ENCODE data around the gene TAOK2.
"Not testable (repeated sequence)": the region's sequence is repeated elsewhere in the genome, so short reads cannot be mapped to it uniquely, and the experiment has no call there.

Gene TAOK2

DNA sequence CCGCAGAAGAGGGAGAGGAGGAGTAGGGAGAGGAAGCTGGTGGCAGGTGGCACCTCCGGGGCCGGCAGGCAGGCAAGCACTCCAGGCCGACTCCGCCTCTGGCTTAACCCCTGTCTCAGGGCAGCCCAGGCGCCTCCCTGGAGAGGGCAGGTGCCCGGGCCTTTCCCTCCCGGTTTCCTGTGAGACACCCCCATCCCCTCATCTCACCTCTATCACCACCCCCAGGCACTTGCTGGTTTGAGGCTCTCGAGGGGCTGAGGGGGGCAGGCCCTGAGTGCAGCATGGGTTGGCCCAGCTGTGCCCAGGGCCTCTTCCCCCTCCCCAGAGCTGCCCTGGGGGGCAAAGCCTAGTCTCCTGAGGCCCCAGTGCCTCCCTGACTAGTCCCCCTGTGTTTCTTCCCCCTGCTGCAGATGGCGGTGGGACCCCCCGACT, 31.2 kb downstream of the TAOK2 start:
- DNase-seq = no peak

DNA sequence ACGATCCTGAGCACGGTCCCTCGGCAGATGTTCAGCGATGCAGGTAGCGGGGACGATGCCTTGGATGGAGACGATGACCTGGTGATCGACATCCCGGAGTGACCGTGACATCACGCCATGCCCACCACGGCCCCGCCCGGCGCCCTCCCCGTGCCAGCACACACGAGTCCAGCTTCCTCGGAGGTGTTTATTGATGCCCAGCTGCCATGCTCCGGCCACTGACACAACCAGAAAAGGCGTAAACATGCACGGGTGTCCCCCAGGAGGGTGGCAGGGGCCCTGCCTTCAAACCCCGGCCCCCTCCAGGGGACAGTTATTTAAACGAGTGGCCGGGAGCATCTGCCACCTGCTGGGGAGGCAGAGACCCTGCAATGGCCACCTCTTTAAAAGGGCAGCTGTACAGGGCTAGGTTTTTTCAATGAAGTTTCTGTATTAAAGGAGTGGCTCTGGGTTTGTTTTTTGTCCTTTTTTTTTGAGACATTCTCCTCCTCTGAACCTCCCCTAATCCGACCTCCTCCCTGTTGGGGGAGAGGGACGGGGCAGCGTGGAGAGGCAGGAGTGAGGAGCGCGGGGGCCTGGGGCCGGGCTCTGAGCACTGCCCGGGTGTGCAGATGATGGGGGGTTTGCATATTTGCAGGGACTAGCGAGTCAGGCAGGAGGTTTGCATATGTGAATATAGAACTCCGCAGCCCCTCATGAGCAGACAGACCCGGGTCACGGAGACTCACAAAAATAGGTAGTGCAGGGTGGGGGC, 31.9 kb downstream of the TAOK2 start:
- DNase-seq = peak; percentile 21

- no peak for DNase-seq
Observed at GRCh38 chr16:30006095-30006473, 32.4 kb downstream of the TAOK2 start.

- no peak for DNase-seq
Observed at GRCh38 chr16:30006659-30007377, 33.1 kb downstream of the TAOK2 start.

DNA sequence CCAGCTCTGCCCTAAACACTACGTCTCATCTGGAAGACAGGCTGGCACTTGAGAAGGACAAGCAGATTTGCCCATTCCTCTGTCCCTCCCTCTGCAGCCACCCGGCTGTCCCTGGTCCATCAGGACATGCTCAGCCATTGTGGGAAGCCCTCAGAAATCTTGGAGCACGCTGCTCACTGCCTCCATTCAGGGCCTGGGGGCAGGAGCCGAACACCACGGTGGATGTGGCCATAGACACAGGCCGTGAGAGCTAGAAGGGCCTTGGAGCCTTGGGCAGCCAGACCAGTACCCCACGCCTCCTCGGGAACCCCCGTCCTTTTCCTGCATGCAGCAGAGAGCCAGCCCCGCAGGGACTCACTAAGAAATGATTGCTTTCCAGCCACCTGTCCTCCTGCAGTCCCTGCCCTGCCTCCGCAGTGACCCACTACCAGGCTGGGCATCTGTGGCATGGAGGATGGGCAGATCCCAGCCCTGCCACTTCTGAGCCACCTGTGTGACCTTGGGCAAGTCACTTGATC, 33.8 kb downstream of the TAOK2 start:
- no peak for DNase-seq

GRCh38 chr16:30009085-30009862, 35.6 kb downstream of the TAOK2 start:
- DNase-seq = no peak

GRCh38 chr16:30009990-30010843, 36.5 kb downstream of the TAOK2 start:
- DNase-seq = no peak

DNA sequence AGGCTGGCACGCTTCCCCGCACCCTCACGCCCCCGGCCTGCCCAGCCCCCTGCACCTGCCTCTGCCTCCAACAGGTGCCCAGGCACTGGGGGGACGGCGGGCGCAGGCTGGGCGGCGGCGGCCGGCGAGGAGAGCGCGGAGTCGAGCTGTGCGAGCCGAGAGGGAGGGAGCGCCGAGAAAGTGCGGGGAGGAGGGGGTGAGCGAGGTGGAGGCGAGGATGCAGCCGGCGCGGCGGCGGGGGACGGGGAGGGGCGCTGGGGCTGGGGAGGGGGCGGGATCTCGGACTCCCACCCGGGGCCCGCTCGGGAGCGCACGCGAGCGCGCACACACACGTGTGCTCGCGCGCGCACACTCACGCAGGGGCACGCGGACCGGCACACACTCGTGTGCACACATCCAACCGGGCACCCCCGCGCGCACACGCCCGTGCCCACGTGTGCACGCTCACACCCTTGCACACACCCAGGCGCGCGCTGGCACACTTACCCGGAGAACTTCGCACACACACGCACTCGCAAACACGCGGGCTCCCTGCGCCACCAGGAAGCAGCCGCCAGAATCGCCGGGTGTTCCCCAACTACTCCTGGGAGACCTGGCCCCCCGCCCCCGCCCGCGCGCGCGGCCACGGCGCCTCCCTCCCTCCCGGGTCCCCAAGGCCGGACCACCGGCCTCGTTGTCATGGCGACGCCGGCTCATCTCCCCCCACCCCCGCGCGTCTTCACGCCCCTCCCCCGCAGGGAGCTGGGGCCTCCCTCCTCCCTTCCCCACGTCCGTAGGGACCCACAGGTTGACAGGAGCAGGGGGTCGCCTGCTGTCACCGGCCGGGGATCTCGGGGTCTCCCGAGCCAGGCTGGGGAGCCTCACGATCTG, 37.4 kb downstream of the TAOK2 start, which contains the start of gene DOC2A:
Gene DOC2A (minus strand): TSS at position 184 of the 870 bp plus-strand sequence. CDS start 805 bp downstream, outside the sequence.
- peak; percentile 19 for DNase-seq

- no peak for DNase-seq
Observed at GRCh38 chr16:30011714-30012504, 38.2 kb downstream of the TAOK2 start.

DNA sequence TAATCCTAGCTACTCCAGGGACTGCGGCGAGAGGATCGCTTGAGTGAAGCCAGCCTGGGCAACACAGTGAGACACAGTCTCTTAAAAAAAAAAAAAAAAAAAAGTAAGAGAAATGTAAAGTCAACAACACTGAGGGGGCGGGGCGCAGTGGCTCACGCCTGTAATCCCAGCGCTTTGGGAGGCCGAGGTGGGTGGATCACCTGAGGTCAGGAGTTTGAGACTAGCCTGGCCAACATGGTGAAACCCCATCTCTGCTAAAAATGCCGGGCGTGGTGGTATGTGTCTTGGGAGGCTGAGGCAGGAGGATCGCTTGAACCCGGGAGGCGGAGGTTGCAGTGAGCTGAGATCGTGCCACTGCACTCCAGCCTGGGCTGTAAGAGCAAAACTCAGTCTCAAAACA, 38.9 kb downstream of the TAOK2 start:
- not testable (repeated sequence) for DNase-seq

GRCh38 chr16:30015450-30015849, 41.8 kb downstream of the TAOK2 start:
- DNase-seq = not testable (repeated sequence)

GRCh38 chr16:30016555-30017276, 43.0 kb downstream of the TAOK2 start:
- DNase-seq = no peak

- no peak for DNase-seq
Observed at GRCh38 chr16:30017277-30017656, 43.6 kb downstream of the TAOK2 start.

DNA sequence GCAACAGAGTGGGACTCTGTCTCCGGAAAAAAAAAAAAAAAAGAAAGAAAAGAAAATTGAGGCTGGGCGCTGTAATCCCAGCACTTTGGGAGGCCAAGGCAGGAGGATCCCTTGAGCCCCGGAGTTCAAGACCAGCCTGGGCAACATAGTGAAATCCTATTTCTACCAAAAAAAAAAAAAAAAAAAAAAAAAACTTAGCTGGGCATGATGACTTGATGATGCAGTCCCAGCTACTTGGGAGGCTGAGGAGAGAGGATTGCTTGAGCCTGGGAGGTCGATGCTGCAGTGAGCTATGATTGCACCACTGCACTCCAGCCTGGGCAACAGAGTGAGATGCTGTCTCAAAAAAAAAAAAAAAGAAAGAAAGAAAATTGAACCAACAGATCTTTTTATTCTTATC, 44.3 kb downstream of the TAOK2 start:
- not testable (repeated sequence) for DNase-seq

DNA sequence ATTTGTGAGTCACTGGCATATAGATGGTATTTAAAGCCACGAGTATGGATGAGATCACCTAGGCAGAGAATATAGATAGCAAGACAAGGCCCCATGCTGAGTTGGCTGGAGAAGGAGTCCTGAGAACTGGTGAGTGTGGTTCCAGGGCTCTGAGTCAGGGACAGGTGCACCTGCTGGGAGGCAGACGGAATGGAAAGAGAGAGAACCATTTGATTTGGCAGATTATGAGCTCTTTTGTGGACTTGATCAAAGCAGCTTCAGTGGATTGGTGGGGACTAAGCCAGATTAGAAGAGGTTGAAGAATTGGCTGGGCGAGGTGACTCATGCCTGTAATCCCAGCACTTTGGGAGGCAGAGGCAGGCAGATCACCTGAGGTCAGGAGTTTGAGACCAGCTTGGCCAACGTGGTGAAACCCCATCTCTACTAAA, 45.1 kb downstream of the TAOK2 start:
- DNase-seq = no peak

GRCh38 chr16:30022887-30023286, 49.2 kb downstream of the TAOK2 start, which contains the start of gene C16orf92:
C16orf92 (plus strand) TSS chr16:30023198; CDS start chr16:30023341, 143 bp downstream.
- DNase-seq = no peak

- no peak for DNase-seq
Observed at GRCh38 chr16:30023586-30023985, 49.9 kb downstream of the TAOK2 start.

DNA sequence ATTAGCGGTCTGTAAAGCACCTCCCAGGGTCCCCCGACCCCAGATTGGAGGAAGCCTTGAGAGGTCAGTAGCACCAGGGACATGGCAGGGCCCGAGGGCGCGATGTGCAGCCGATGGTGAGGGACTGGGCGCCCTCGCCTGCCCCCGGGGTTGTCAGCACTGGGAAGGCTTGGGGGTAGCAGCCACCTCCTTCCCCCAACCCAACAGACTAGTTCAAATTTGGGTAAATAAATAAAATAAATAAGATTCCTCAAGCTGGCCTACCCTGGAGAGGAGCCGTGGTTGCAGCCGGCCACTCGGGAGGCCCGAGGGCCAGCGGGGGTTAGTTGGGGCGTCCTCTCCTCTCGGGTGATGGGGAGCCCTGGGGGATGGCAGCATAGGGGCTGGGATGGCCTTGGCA, 50.8 kb downstream of the TAOK2 start:
- no peak for DNase-seq

DNA sequence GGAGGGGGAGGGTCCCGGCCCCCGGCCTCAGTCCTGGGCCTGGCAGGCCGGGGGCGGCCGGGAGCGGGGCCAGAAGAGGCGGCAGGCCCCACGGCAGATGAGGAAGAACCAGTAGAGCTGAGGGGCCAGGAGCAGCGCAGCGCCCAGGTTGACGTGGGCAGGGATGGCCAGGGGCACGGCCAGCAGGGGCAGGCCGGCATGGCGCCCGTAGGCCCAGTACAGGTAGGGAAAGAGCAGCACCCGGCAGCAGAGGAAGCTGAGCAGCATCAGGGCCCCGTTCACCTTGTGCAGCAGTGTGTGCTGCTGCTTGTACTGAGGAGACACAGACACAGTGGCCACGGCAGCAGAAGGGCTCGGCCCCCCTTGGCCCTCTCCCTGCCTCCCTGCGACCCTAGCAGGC, 51.5 kb downstream of the TAOK2 start:
- no peak for DNase-seq
